ENCODE results near the gene TTC21A.

Gene TTC21A

GRCh38 chr3:39096775-39097174 is 10.7 kb upstream of the TTC21A start:
- TF ChIP-seq Cebpa-rat (IDR thresholded peaks at IDR 0.05): no peak
- Histone ChIP-seq H3K36me3 (peaks cover 89 to 100% (median 92%) of the 10 kb centered on the region in 11 experiments), H3K9me3 (replicated peaks in 1 of 11) (no peaks in the 10 kb centered on the region), H3K27me3 (no peaks in the 10 kb centered on the region), H3K4me2 (no peak overlapping the region), H3K9ac (no peak overlapping the region), H4K20me1 (peaks cover 12 to 58% (median 43%) of the 10 kb centered on the region in 11 experiments; a peak in 20 of 22 replicates), H3K27ac (no peak overlapping the region), H3K4me1 (peaks cover 0 to 4% (median 0%) of the 10 kb centered on the region in 10 experiments; a peak in 1 of 20 replicates), H3K4me3 (no peak overlapping the region)

DNA sequence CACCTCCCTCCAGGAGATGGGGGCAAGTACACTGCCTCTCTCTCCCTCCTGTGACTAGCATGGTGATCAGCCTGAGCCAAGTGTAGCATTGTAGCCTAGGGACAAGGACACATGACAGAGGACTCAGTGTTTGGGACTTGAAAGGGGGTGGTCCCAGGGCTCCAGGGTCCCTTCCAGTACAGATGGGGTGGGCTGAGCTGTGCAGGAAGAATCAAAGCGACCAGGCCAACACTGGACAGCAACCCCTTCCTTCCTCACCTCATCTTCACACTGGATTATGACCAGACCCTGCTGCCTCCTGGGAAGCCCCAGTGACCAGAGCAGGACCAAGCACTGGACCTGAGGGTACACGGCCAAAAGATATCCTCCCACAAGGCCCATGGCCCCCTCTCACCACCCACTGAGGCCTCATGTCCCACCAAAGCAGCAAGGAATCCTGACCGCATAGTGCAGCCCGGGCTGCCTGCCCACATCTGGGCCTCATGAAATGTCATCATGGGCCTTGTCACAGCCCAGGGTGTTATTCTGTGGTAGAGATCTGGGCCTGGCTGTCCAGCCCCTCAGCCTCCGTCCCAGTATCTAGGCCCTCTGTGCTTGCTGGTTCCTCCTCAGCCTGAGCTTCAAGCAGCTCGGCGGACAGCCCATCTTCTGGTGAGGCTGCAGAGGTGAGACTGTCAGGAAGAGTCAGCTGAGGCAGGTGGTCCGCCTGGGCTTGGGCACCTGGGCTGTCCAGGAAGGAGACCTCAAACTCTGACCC is 9.6 kb upstream of the TTC21A start:
- Histone ChIP-seq H3K4me1 (peaks cover 0 to 7% (median 2%) of the 10 kb centered on the region in 10 experiments; a peak in 4 of 20 replicates), H4K20me1 (peaks cover 19 to 69% (median 54%) of the 10 kb centered on the region in 11 experiments; a peak in 21 of 22 replicates), H3K27me3 (no peaks in the 10 kb centered on the region), H3K9ac (no peak overlapping the region), H3K36me3 (peaks cover 80 to 97% (median 81%) of the 10 kb centered on the region in 11 experiments), H3K9me3 (replicated peaks in 1 of 11) (no peaks in the 10 kb centered on the region), H3K27ac (no peak overlapping the region), H3K4me3 (no peak overlapping the region), H3K4me2 (no peak overlapping the region)
- no peak for TF ChIP-seq Cebpa-rat (IDR thresholded peaks at IDR 0.05)

DNA sequence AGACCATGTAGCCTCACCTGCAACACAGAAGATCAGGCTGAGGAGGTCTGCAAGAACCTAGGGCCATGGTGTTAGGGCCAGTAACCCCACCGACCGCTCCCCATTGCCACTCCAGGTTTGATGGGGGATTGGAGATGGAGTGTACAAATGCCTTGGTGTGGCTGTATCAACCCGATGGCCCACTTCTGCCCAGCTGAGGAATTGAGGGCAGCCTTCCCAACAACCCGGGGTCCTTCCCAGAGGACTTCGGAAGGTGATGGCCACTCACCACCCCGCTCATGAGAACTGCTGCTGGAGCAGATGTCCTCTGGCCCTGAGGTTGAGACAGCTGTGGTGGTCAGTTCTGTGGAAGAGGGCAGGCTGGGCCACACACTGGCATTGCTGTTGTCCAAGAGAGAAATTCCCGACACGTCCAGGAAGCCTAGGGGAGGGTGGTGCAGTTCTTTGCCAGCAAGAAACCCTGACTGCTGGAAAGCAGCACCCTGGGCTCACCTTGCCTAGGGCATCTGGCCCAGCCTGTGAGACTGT is 8.9 kb upstream of the TTC21A start:
- Histone ChIP-seq H3K9ac (no peak overlapping the region), H4K20me1 (peaks cover 25 to 75% (median 61%) of the 10 kb centered on the region in 11 experiments; a peak in 21 of 22 replicates), H3K27me3 (no peaks in the 10 kb centered on the region), H3K4me2 (no peak overlapping the region), H3K4me1 (peaks cover 0 to 14% (median 5%) of the 10 kb centered on the region in 10 experiments; a peak in 10 of 20 replicates), H3K9me3 (replicated peaks in 1 of 11) (no peaks in the 10 kb centered on the region), H3K36me3 (peaks cover 74 to 93% (median 75%) of the 10 kb centered on the region in 11 experiments), H3K27ac (no peak overlapping the region), H3K4me3 (no peak overlapping the region)
- TF ChIP-seq Cebpa-rat (IDR thresholded peaks at IDR 0.05): no peak

- Histone ChIP-seq H3K36me3 (peaks cover 67 to 92% (median 68%) of the 10 kb centered on the region in 11 experiments), H3K27me3 (no peaks in the 10 kb centered on the region), H3K9ac (no peak overlapping the region), H3K27ac (no peak overlapping the region), H4K20me1 (peaks cover 32 to 82% (median 68%) of the 10 kb centered on the region in 11 experiments; a peak in 21 of 22 replicates), H3K9me3 (replicated peaks in 1 of 11) (no peaks in the 10 kb centered on the region), H3K4me2 (no peak overlapping the region), H3K4me3 (no peak overlapping the region), H3K4me1 (peaks cover 3 to 20% (median 12%) of the 10 kb centered on the region in 10 experiments; a peak in 14 of 20 replicates)
- no peak for TF ChIP-seq Cebpa-rat (IDR thresholded peaks at IDR 0.05)
Measured at GRCh38 chr3:39099242-39099641, 8.2 kb upstream of the TTC21A start.

DNA sequence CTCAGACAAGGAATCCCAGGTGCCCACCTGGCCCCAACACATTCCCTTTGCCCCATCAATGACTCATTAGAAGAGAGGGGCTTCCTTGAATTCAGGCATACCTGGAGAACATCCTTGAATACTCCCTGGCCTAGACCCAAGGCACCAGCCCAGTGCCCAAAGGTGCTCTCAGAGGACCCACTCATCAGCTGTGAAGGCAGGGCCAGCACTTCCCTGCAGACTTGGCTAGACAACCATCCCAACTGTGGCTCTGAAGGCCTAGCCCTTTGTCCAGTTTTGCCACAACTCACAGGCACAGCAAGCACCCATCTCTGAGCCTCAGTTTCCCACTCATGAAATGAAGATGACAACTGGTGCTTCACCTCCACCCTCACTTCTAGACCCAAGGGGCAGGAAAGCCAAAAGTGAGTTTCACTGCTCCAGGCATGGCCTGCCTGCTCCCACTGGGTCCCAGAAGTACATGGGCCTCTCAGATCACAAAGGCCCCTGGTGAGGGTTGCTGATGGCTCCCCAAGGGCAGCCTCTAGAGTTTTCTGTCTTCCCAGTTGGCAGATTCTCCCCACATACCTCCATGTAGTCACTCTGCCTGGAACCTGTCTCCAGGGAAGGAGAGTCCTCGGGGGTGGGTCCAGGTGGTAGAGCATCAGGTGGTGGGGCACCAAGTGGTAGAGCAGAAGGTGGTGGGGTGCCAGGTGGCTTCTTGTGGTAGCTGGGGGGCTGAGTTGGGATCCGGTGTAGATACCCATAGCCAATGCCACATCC is 7.6 kb upstream of the TTC21A start:
- peaks cover 34 to 89% (median 75%) of the 10 kb centered on the region in 11 experiments; a peak in 21 of 22 replicates for H4K20me1 ChIP-seq
- H3K27me3 ChIP-seq: no peaks in the 10 kb centered on the region
- TF ChIP-seq Cebpa-rat (IDR thresholded peaks at IDR 0.05): no peak
- H3K4me2 ChIP-seq: no peak overlapping the region
- H3K36me3 ChIP-seq: peaks cover 60 to 87% (median 62%) of the 10 kb centered on the region in 11 experiments
- peaks cover 10 to 27% (median 19%) of the 10 kb centered on the region in 10 experiments for H3K4me1 ChIP-seq
- no peak overlapping the region for H3K4me3 ChIP-seq
- H3K9ac ChIP-seq: no peak overlapping the region
- H3K9me3 ChIP-seq (replicated peaks in 1 of 11): no peaks in the 10 kb centered on the region
- no peak overlapping the region for H3K27ac ChIP-seq

DNA sequence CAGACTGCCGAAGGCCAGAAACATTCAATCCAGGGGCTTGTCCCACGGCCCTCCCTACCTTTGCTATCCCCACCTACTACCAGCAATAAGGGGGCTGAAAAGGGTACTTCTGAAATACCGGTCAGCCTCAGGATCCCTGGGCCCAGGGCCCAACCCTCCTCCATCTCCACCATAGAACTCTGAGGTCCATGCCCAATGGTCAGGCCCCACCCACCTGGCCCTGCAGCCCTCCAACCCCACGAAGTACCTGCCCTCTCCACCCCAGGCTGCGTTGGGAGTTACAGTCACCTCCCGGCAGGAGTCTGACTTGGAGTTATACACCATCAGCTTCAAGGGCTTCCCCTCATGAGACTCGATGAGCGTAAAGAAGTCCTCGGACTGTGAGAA is 7.0 kb upstream of the TTC21A start:
- peaks cover 34 to 95% (median 80%) of the 10 kb centered on the region in 11 experiments; a peak in 21 of 22 replicates for H4K20me1 ChIP-seq
- H3K9me3 ChIP-seq (replicated peaks in 1 of 11): no peaks in the 10 kb centered on the region
- peaks cover 16 to 32% (median 25%) of the 10 kb centered on the region in 10 experiments for H3K4me1 ChIP-seq
- TF ChIP-seq Cebpa-rat (IDR thresholded peaks at IDR 0.05): no peak
- no peak overlapping the region for H3K27ac ChIP-seq
- H3K9ac ChIP-seq: no peak overlapping the region
- peaks cover 54 to 81% (median 56%) of the 10 kb centered on the region in 11 experiments for H3K36me3 ChIP-seq
- H3K4me2 ChIP-seq: no peak overlapping the region
- no peak overlapping the region for H3K4me3 ChIP-seq
- H3K27me3 ChIP-seq: no peaks in the 10 kb centered on the region

DNA sequence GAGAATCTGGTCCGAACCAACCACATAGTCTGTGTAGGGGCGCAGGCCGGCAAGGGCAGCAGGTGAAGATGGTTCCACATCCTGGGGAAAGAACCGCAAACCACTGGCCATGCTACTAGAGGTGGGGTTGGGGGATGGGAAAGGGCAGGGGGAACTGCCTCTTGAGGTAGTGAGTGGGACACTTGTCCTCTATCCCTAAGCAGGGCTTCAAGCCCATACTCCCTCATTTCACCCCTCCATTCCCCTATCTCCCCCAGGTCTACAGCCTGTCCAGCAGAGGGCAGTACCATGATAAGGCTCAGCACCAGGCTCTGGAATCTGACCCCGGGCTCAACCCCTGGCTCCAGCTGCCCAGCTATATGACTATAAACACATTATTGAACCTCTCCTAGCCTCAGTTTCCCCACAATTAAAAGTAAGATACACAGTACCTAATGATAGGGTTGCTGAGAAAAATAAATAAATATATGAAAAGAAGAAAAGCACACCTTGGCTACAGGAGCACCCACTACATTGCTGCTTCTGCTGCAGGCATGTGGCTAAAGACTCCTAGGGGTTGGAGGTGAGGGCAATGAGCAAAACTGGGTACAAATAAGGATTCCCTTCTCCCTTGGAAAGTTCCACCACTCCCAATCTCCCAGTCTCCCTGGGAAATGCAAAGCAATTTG is 6.3 kb upstream of the TTC21A start:
- no peaks in the 10 kb centered on the region for H3K9me3 ChIP-seq (replicated peaks in 1 of 11)
- H3K9ac ChIP-seq: no peak overlapping the region
- TF ChIP-seq Cebpa-rat (IDR thresholded peaks at IDR 0.05): no peak
- no peaks in the 10 kb centered on the region for H3K27me3 ChIP-seq
- no peak overlapping the region for H3K4me3 ChIP-seq
- H4K20me1 ChIP-seq: peaks cover 34 to 99% (median 87%) of the 10 kb centered on the region in 11 experiments; a peak in 21 of 22 replicates
- H3K4me1 ChIP-seq: peaks cover 23 to 39% (median 31%) of the 10 kb centered on the region in 10 experiments
- H3K27ac ChIP-seq: no peak overlapping the region
- H3K4me2 ChIP-seq: no peak overlapping the region
- peaks cover 48 to 74% (median 49%) of the 10 kb centered on the region in 11 experiments for H3K36me3 ChIP-seq

GRCh38 chr3:39102504-39103323 is 4.8 kb upstream of the TTC21A start:
- Histone ChIP-seq H3K4me2 (no peak overlapping the region), H3K36me3 (peaks cover 32 to 59% (median 34%) of the 10 kb centered on the region in 11 experiments), H4K20me1 (peaks cover 34 to 90% (median 80%) of the 10 kb centered on the region in 11 experiments; a peak in 21 of 22 replicates), H3K4me3 (no peak overlapping the region), H3K27ac (peak overlapping the region in 1 of 11 experiments; percentile 34; a peak in 1 of 22 replicates), H3K9me3 (replicated peaks in 1 of 11) (no peaks in the 10 kb centered on the region), H3K27me3 (no peaks in the 10 kb centered on the region), H3K4me1 (peaks cover 29 to 45% (median 37%) of the 10 kb centered on the region in 10 experiments), H3K9ac (peak overlapping the region in 2 of 11 experiments; percentile 33 to 39; a peak in 1 of 22 replicates)
- no peak for TF ChIP-seq Cebpa-rat (IDR thresholded peaks at IDR 0.05)
